ENCODE measurements around the gene NKAIN1.

Gene NKAIN1

GRCh38 chr1:31227891-31228568, 11.7 kb downstream of the NKAIN1 start (continued):
- TF ChIP-seq PRDM2 (tag by site-specific recombination; IDR thresholded peaks at IDR 0.05; ENCODE audit: borderline replicate concordance) (no peak), ZNF549 (tag by site-specific recombination; IDR thresholded peaks at IDR 0.05) (no peak), ZNF391 (tag by site-specific recombination; IDR thresholded peaks at IDR 0.05; ENCODE audit: borderline replicate concordance, low read depth) (no peak), ZNF175 (tag by site-specific recombination; IDR thresholded peaks at IDR 0.05) (no peak), ZBTB26 (tag by site-specific recombination; optimal IDR thresholded peaks at IDR 0.05) (no peak), ZNF510 (tag by site-specific recombination; IDR thresholded peaks at IDR 0.05; ENCODE audit: insufficient replicate concordance) (no peak), GLI4 (tag by site-specific recombination; IDR thresholded peaks at IDR 0.05) (no peak), ZBTB6 (tag by site-specific recombination; IDR thresholded peaks at IDR 0.05) (no peak), ZNF560 (tag by site-specific recombination; IDR thresholded peaks at IDR 0.05; ENCODE audit: borderline replicate concordance) (no peak), ZNF580 (tag by site-specific recombination; IDR thresholded peaks at IDR 0.05) (no peak), GLIS1 (tag by site-specific recombination; IDR thresholded peaks at IDR 0.05) (no peak), KLF9 (tag by site-specific recombination; IDR thresholded peaks at IDR 0.05; ENCODE audit: low read depth) (no peak), ZNF19 (tag by site-specific recombination; IDR thresholded peaks at IDR 0.05; ENCODE audit: low read depth) (no peak), KLF7 (tag by site-specific recombination; IDR thresholded peaks at IDR 0.05; ENCODE audit: borderline replicate concordance) (no peak), ZNF214 (tag by site-specific recombination; IDR thresholded peaks at IDR 0.05; ENCODE audit: borderline replicate concordance) (no peak), ZBTB17 (tag by site-specific recombination; IDR thresholded peaks at IDR 0.05) (peak; percentile 79), ZNF830 (tag by site-specific recombination; IDR thresholded peaks at IDR 0.05; ENCODE audit: low read depth) (no peak), ZNF324 (tag by site-specific recombination; IDR thresholded peaks at IDR 0.05) (no peak), OSR2 (tag by site-specific recombination; IDR thresholded peaks at IDR 0.05) (peak; percentile 84), ZNF354C (tag by site-specific recombination; IDR thresholded peaks at IDR 0.05; ENCODE audit: borderline replicate concordance, low read depth) (no peak), PRDM1 (tag by site-specific recombination; IDR thresholded peaks at IDR 0.05) (no peak), MEIS1 (CRISPR knock-in tag; IDR thresholded peaks at IDR 0.05; ENCODE audit: borderline replicate concordance) (no peak), GLI2 (tag by site-specific recombination; IDR thresholded peaks at IDR 0.05; ENCODE audit: borderline replicate concordance, low read depth) (no peak)
- TF ChIP-seq, protein P1, sequence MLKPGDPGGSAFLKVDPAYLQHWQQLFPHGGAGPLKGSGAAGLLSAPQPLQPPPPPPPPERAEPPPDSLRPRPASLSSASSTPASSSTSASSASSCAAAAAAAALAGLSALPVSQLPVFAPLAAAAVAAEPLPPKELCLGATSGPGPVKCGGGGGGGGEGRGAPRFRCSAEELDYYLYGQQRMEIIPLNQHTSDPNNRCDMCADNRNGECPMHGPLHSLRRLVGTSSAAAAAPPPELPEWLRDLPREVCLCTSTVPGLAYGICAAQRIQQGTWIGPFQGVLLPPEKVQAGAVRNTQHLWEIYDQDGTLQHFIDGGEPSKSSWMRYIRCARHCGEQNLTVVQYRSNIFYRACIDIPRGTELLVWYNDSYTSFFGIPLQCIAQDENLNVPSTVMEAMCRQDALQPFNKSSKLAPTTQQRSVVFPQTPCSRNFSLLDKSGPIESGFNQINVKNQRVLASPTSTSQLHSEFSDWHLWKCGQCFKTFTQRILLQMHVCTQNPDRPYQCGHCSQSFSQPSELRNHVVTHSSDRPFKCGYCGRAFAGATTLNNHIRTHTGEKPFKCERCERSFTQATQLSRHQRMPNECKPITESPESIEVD (tag by site-specific recombination; IDR thresholded peaks at IDR 0.05): no peak

Measured in HEK293 (cell line).